GM12878 (cell line): Measurements from ENCODE around the gene ANKRD6.

Experiments used
- CTCF ChIP-seq, 3 experiments: IDR thresholded peaks in 2 of 3; conservative IDR thresholded peaks in 1 of 3; 2 replicates each; pipeline ENCODE4 v1.5.1; 2011; ENCODE audit warnings: low read depth in 3 of 3, low read length in 3 of 3, mild to moderate bottlenecking in 3 of 3, control low read depth in 2 of 3, moderate library complexity in 2 of 3, inconsistent platforms in 1 of 3, mixed read lengths in 1 of 3; ENCODE audit not compliant: control insufficient read depth in 2 of 3, insufficient read depth in 1 of 3; ENCODE audit errors: extremely low read depth in 1 of 3
- EP300 ChIP-seq, 2 experiments: fragments of 150-350 bp in 1 of 2; IDR thresholded peaks; 2 replicates each; pipeline ENCODE4 v1.6.1; 2011 to 2012; ENCODE audit warnings: low read depth in 2 of 2, low read length in 2 of 2, borderline replicate concordance in 1 of 2, improper control_type of control experiment in 1 of 2, inconsistent platforms in 1 of 2; ENCODE audit not compliant: control insufficient read depth in 1 of 2
- EZH2 ChIP-seq: IDR thresholded peaks from 2 replicates; pipeline ENCODE4 v1.6.1; 2012; ENCODE audit warnings: low read depth, mild to moderate bottlenecking, control low read depth, inconsistent platforms, low read length, borderline replicate concordance; ENCODE audit not compliant: control insufficient read depth
- FOXM1 ChIP-seq: IDR thresholded peaks from 2 replicates; pipeline ENCODE4 v1.6.1; 2012; ENCODE audit warnings: low read depth, mild to moderate bottlenecking, inconsistent platforms, low read length, moderate library complexity
- GABPA ChIP-seq: IDR thresholded peaks from 2 replicates; pipeline ENCODE4 v1.6.1; 2014; ENCODE audit warnings: antibody characterized with exemption, low read depth, mild to moderate bottlenecking, inconsistent platforms
- POLR2A ChIP-seq: IDR thresholded peaks from 2 replicates; pipeline ENCODE4 v1.6.1; 2011; ENCODE audit warnings: low read depth, mild to moderate bottlenecking, low read length
- POLR2AphosphoS5 ChIP-seq: IDR thresholded peaks from 2 replicates; pipeline ENCODE4 v1.6.1; 2011; ENCODE audit warnings: mild to moderate bottlenecking, low read length, inconsistent platforms
- RCOR1 ChIP-seq: conservative IDR thresholded peaks from 2 replicates; pipeline ENCODE4 v1.6.1; 2012; ENCODE audit warnings: low read depth, low read length, improper control_type of control experiment

GRCh38 chr6:89388846-89389245, 44.1 kb upstream of the ANKRD6 start:
- TF ChIP-seq EP300 (IDR thresholded peaks at IDR 0.05; ENCODE audit: borderline replicate concordance in 1 of 2, control insufficient read depth in 1 of 2, low read depth in 2 of 2, low read length in 2 of 2) (no peak), FOXM1 (no peak), POLR2AphosphoS5 (no peak), GABPA (no peak), EZH2 (no peak), RCOR1 (no peak), CTCF (IDR thresholded peaks at IDR 0.05 in 2 of 3, conservative IDR thresholded peaks at IDR 0.05 in 1 of 3; ENCODE audit: control insufficient read depth in 2 of 3, extremely low read depth in 1 of 3, insufficient read depth in 1 of 3, low read depth in 3 of 3, low read length in 3 of 3) (no peak), POLR2A (no peak)
